HCT116 (cell line): Measurements from ENCODE around the gene C1orf105. TPM values are rescaled to one million over a fixed set of nuclear protein-coding genes. Genes with fewer than 3 reads are reported as not detected.

Source experiments
- ATAC-seq: fragments of 200-7000 bp; cut with Tn5 transposase; 2 replicates; pipeline ENCODE4 v1.9.1; 2020; ENCODE audit warnings: mild to moderate bottlenecking, moderate library complexity
- BruUV-seq: library from RNA; stranded (reverse); fragments of 400-500 nt; replicated peaks from 2 replicates; lab custom pipeline; 2021; lab: Mats Ljungman, UMichigan
- CTCF ChIA-PET: fragments of 300-600 bp; sonication (Branson Sonifier 250); formaldehyde crosslinking; loops from one replicate; lab custom pipeline; 2021; ENCODE audit warnings: antibody characterized with exemption; lab: Charles Lee
- POLR2A ChIA-PET: fragments of 300-600, 350-600 bp; sonication (Branson Sonifier 250); formaldehyde crosslinking; loops from one replicate; lab custom pipeline; 2021; ENCODE audit warnings: antibody characterized with exemption; lab: Charles Lee
- RAD21 ChIA-PET, 2 experiments: fragments of 300-600 bp; sonication (Branson Sonifier 250); formaldehyde crosslinking; loops; one replicate each; lab custom pipeline; 2023; ENCODE audit warnings: low total read pairs in 2 of 2; ENCODE audit not compliant: uncharacterized antibody in 2 of 2, unreplicated experiment in 2 of 2, low non-redundant PET in 1 of 2; lab: Charles Lee
- DNase-seq: peaks from one replicate; pipeline ENCODE4 v3.0.0-alpha.2; 2010; ENCODE audit warnings: low read depth, low spot score
- H2AFZ ChIP-seq: fragments of 200-600 bp; shearing (Covaris generic), sonication (generic); 2 replicates; pipeline ENCODE4 v1.6.1; 2017; ENCODE audit warnings: low read depth, mixed run types, mixed read lengths, antibody characterized with exemption, low read length; ENCODE audit not compliant: poor library complexity, severe bottlenecking
- H3K27ac ChIP-seq: 2 replicates; pipeline ENCODE4 v1.5.1; 2012; ENCODE audit warnings: low read depth, low read length
- H3K27me3 ChIP-seq: fragments of 200-600 bp; sonication (generic); 2 replicates; pipeline ENCODE4 v1.6.1; 2016; ENCODE audit warnings: mixed run types, low read length, mixed read lengths; ENCODE audit not compliant: insufficient read depth
- H3K36me3 ChIP-seq, 2 experiments: fragments of 200-500 bp in 1 of 2; fragments of 200-600 bp in 1 of 2; sonication (Bioruptor generic) in 1 of 2; sonication (generic) in 1 of 2; 2 replicates each; pipeline versions ENCODE4 v1.5.1 to v1.6.1; 2014 to 2016; ENCODE audit warnings: low read length in 2 of 2, inconsistent platforms in 1 of 2, mixed read lengths in 1 of 2, mixed run types in 1 of 2; ENCODE audit not compliant: insufficient read depth in 2 of 2, control insufficient read depth in 1 of 2
- H3K4me1 ChIP-seq, 2 experiments: fragments of 200-600 bp in 1 of 2; sonication (generic) in 1 of 2; 2 replicates each; pipeline versions ENCODE4 v1.5.1 to v1.6.1; 2012 to 2017; ENCODE audit warnings: low read length in 2 of 2, inconsistent platforms in 1 of 2, mild to moderate bottlenecking in 1 of 2, mixed read lengths in 1 of 2, mixed run types in 1 of 2, moderate library complexity in 1 of 2; ENCODE audit not compliant: insufficient read depth in 2 of 2, control insufficient read depth in 1 of 2
- H3K4me2 ChIP-seq: fragments of 200-600 bp; sonication (generic); 2 replicates; pipeline ENCODE4 v1.6.1; 2017; ENCODE audit warnings: mixed run types, low read length, mixed read lengths
- H3K4me3 ChIP-seq, 2 experiments: fragments of 200-600 bp in 1 of 2; sonication (generic) in 1 of 2; replicated peaks in 1 of 2; 2 replicates each; pipeline ENCODE4 v1.5.1; 2011 to 2016; ENCODE audit warnings: low read length in 2 of 2, control low read depth in 1 of 2, low read depth in 1 of 2, mild to moderate bottlenecking in 1 of 2, mixed read lengths in 1 of 2, mixed run types in 1 of 2
- H3K79me2 ChIP-seq: fragments of 200-600 bp; sonication (generic); 2 replicates; pipeline ENCODE4 v1.6.1; 2017; ENCODE audit warnings: mild to moderate bottlenecking, mixed run types, low read length, moderate library complexity, mixed read lengths; ENCODE audit not compliant: insufficient read depth
- H3K9ac ChIP-seq: fragments of 200-600 bp; sonication (generic); 2 replicates; pipeline ENCODE4 v1.6.1; 2016; ENCODE audit warnings: low read length, mixed read lengths
- H3K9me2 ChIP-seq: fragments of 200-600 bp; sonication (generic), shearing (Covaris generic); 2 replicates; pipeline ENCODE4 v1.6.1; 2017; ENCODE audit warnings: mixed run types, mild to moderate bottlenecking, moderate library complexity; ENCODE audit not compliant: insufficient read depth
- H3K9me3 ChIP-seq, 2 experiments: fragments of 200-500 bp in 1 of 2; fragments of 200-600 bp in 1 of 2; sonication (Bioruptor generic) in 1 of 2; sonication (generic) in 1 of 2; 2 replicates each; pipeline ENCODE4 v1.6.1; 2014 to 2017; ENCODE audit warnings: low read length in 2 of 2, mixed read lengths in 2 of 2, inconsistent platforms in 1 of 2, low read depth in 1 of 2, mild to moderate bottlenecking in 1 of 2, mixed run types in 1 of 2, moderate library complexity in 1 of 2; ENCODE audit not compliant: control insufficient read depth in 1 of 2, insufficient read depth in 1 of 2
- H4K20me1 ChIP-seq: fragments of 200-600 bp; sonication (generic), shearing (Covaris generic); 2 replicates; pipeline ENCODE4 v1.6.1; 2017; ENCODE audit warnings: mixed run types, mild to moderate bottlenecking, moderate library complexity; ENCODE audit not compliant: insufficient read depth
- CEBPB ChIP-seq: IDR thresholded peaks from 2 replicates; pipeline ENCODE4 v1.6.1; 2012; ENCODE audit warnings: low read depth
- EGR1 ChIP-seq: IDR thresholded peaks from 2 replicates; pipeline ENCODE4 v1.6.1; 2012; ENCODE audit warnings: low read depth
- EZH2 ChIP-seq: fragments of 200-600 bp; sonication (generic); IDR thresholded peaks from 2 replicates; pipeline ENCODE4 v1.6.1; 2017; ENCODE audit warnings: antibody characterized with exemption, mixed run types
- EZH2phosphoT487 ChIP-seq: fragments of 200-600 bp; IDR thresholded peaks from 2 replicates; pipeline ENCODE4 v1.6.1; 2018; ENCODE audit warnings: antibody characterized with exemption, borderline replicate concordance
- JUND ChIP-seq: IDR thresholded peaks from 2 replicates; pipeline ENCODE4 v1.6.1; 2012
- RAD21 ChIP-seq: IDR thresholded peaks from 2 replicates; pipeline ENCODE4 v1.6.1; 2012; ENCODE audit warnings: low read depth, mild to moderate bottlenecking
- ZFX ChIP-seq: fragments of 450-650 bp; IDR thresholded peaks from 2 replicates; pipeline ENCODE4 v1.6.1; 2017
- ZNF274 ChIP-seq: fragments of 200-500 bp; sonication (Bioruptor generic); IDR thresholded peaks from 2 replicates; pipeline ENCODE4 v1.6.1; 2014; ENCODE audit warnings: mild to moderate bottlenecking, low read depth, low read length, inconsistent platforms
- intact Hi-C: fragments of 100-400 bp; cut with micrococcal nuclease; formaldehyde crosslinking; loops from 2 replicates; pipeline ENCODE4 v1.10.0; 2022
- total RNA-seq: library from RNA; stranded (reverse); gene quantifications from one replicate; pipeline ENCODE4 v1.2.1, GENCODE V29; 2021; ENCODE audit not compliant: unreplicated experiment
- TF ChIP-seq, protein P1 (sequence below): IDR thresholded peaks from 2 replicates; pipeline ENCODE4 v1.6.1; 2012
- TF ChIP-seq, protein P2 (sequence below), 3 experiments: fragments of 200-600 bp in 1 of 3; sonication (generic) in 1 of 3; IDR thresholded peaks in 2 of 3; conservative IDR thresholded peaks in 1 of 3; 2 replicates each; pipeline ENCODE4 v1.5.1; 2012 to 2017; ENCODE audit warnings: low read depth in 2 of 3, low read length in 2 of 3, antibody characterized with exemption in 1 of 3, borderline replicate concordance in 1 of 3, control low read depth in 1 of 3, mild to moderate bottlenecking in 1 of 3, mixed read lengths in 1 of 3, mixed run types in 1 of 3, moderate library complexity in 1 of 3; ENCODE audit not compliant: insufficient read depth in 1 of 3
- TF ChIP-seq, protein P3 (sequence below): IDR thresholded peaks from 2 replicates; pipeline ENCODE4 v1.6.1; 2011; ENCODE audit warnings: mild to moderate bottlenecking, low read length, moderate library complexity; ENCODE audit not compliant: insufficient replicate concordance; ENCODE audit errors: extremely low read depth

The C1orf105 gene
- total RNA-seq, 1 experiment from 2014 or later: not detected

DNA sequence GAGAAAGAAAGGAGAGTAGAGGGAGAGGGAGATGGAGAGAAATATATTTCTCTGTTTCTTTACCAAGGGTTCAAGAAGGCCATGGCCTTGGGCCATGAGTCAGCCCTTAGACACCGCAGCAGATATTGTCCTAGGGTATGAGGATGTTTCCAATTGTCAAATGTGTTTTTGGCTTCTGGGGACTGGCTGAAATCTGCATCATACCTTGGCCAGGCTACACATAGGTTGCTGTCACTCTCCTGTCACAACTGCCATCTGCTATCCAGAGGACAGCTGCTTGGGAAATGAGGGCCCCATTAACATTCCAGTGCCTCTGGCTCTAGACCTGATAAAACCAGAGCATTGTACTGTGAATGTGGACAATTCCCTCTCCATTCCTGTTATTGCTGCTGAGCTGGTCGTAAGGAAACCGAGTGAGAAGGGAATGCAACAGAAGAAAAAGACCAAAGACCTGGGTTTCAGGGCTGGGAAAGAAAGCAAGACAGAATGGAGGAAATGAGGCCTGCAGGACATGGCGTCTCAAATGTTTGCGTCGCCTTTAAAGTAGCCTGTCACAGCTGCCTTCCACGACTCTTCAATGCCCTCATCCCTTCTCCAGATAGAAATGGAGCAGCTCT lies 32.2 kb downstream of the C1orf105 start:
- Histone ChIP-seq H3K27me3 (no peaks in the 10 kb centered on the region), H3K79me2 (no peaks in the 10 kb centered on the region), H3K9me3 (no peaks in the 10 kb centered on the region), H3K36me3 (no peaks in the 10 kb centered on the region), H3K4me3 (no peak overlapping the region), H4K20me1 (no peaks in the 10 kb centered on the region), H3K4me1 (peaks cover 0 to 20% of the 10 kb centered on the region in 2 experiments; a peak in 2 of 4 replicates), H3K27ac (no peak overlapping the region), H3K9me2 (no peaks in the 10 kb centered on the region), H3K4me2 (no peak overlapping the region), H3K9ac (no peak overlapping the region), H2AFZ (no peak overlapping the region)
- RAD21 ChIA-PET: no interaction called here
- POLR2A ChIA-PET: interaction anchor here (0.6 kb wide), 1 partner anchor 531 kb away, joined by 4 read pairs; no protein-coding TSS in a partner anchor
- intact Hi-C loops: no loop called here
- ATAC-seq: no peak
- CTCF ChIA-PET: interaction anchor here (1.1 kb wide), 1 partner anchor 450 kb away, joined by 3 read pairs; no protein-coding TSS in a partner anchor
- TF ChIP-seq EZH2phosphoT487 (no peak), ZNF274 (no peak), EZH2 (no peak), EGR1 (no peak), CEBPB (no peak), RAD21 (no peak), JUND (no peak), ZFX (no peak)
- TF ChIP-seq, protein P1, sequence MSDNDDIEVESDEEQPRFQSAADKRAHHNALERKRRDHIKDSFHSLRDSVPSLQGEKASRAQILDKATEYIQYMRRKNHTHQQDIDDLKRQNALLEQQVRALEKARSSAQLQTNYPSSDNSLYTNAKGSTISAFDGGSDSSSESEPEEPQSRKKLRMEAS: no peak
- TF ChIP-seq, protein P2, sequence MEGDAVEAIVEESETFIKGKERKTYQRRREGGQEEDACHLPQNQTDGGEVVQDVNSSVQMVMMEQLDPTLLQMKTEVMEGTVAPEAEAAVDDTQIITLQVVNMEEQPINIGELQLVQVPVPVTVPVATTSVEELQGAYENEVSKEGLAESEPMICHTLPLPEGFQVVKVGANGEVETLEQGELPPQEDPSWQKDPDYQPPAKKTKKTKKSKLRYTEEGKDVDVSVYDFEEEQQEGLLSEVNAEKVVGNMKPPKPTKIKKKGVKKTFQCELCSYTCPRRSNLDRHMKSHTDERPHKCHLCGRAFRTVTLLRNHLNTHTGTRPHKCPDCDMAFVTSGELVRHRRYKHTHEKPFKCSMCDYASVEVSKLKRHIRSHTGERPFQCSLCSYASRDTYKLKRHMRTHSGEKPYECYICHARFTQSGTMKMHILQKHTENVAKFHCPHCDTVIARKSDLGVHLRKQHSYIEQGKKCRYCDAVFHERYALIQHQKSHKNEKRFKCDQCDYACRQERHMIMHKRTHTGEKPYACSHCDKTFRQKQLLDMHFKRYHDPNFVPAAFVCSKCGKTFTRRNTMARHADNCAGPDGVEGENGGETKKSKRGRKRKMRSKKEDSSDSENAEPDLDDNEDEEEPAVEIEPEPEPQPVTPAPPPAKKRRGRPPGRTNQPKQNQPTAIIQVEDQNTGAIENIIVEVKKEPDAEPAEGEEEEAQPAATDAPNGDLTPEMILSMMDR (IDR thresholded peaks at IDR 0.05 in 2 of 3, conservative IDR thresholded peaks at IDR 0.05 in 1 of 3; ENCODE audit: borderline replicate concordance in 1 of 3, insufficient read depth in 1 of 3, low read depth in 2 of 3, low read length in 2 of 3): no peak
- TF ChIP-seq, protein P3, sequence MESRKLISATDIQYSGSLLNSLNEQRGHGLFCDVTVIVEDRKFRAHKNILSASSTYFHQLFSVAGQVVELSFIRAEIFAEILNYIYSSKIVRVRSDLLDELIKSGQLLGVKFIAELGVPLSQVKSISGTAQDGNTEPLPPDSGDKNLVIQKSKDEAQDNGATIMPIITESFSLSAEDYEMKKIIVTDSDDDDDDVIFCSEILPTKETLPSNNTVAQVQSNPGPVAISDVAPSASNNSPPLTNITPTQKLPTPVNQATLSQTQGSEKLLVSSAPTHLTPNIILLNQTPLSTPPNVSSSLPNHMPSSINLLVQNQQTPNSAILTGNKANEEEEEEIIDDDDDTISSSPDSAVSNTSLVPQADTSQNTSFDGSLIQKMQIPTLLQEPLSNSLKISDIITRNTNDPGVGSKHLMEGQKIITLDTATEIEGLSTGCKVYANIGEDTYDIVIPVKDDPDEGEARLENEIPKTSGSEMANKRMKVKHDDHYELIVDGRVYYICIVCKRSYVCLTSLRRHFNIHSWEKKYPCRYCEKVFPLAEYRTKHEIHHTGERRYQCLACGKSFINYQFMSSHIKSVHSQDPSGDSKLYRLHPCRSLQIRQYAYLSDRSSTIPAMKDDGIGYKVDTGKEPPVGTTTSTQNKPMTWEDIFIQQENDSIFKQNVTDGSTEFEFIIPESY: no peak
- DNase-seq: no peak
- no TSS peak for BruUV-seq
